GM12874 (cell line): ENCODE results near the gene ICAM1.

Experiments
- CTCF ChIP-seq: IDR thresholded peaks from 2 replicates; pipeline ENCODE4 v1.5.1; 2011; ENCODE audit warnings: low read depth, mild to moderate bottlenecking, control low read depth, low read length, moderate library complexity; ENCODE audit not compliant: insufficient read depth

ICAM1 gene

GRCh38 chr19:10290876-10291553 is 20.1 kb downstream of the ICAM1 start:
- TF ChIP-seq CTCF = no peak

GRCh38 chr19:10291554-10292205 is 20.8 kb downstream of the ICAM1 start:
- no peak for TF ChIP-seq CTCF

DNA sequence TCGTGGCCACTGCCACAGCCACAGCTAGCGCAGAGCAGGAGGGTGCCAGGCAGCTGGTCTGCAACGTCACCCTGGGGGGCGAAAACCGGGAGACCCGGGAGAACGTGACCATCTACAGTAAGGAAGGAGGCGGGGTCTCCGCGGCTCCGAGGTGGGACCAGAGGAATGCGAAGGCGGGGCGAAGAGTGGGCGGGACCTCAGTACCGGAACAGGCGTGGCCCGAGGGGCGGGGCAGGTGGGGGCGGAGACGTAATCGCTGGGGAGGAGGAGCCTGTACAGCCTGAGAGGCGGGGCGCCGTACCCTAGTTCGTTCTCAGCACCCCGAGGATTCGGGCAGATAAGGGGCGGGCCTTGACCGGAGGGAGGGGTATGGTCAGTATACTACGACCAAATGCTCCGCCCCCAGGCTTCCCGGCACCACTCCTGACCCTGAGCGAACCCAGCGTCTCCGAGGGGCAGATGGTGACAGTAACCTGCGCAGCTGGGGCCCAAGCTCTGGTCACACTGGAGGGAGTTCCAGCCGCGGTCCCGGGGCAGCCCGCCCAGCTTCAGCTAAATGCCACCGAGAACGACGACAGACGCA is 21.4 kb downstream of the ICAM1 start:
- no peak for TF ChIP-seq CTCF

- TF ChIP-seq CTCF = no peak
Observed at GRCh38 chr19:10292789-10293636, 22.1 kb downstream of the ICAM1 start.

- no peak for TF ChIP-seq CTCF
Observed at GRCh38 chr19:10293637-10294367, 22.9 kb downstream of the ICAM1 start.

GRCh38 chr19:10294368-10294697 is 23.4 kb downstream of the ICAM1 start:
- no peak for TF ChIP-seq CTCF
